Measurements from ENCODE around the gene GPR89B. TPM values are rescaled to one million over a fixed set of nuclear protein-coding genes. Genes with fewer than 3 reads are reported as not detected.

Gene GPR89B
- polyA plus RNA-seq, 3 donors, result 2.5 to 7.7 (median 7.7) TPM

Small RNA genes within 50 kb of the gene (small RNA-seq; reads per million reads assigned to genes)
- gene RNU1-129P (ENCODE audit: insufficient read length, low read depth) (not detected), gene RNVU1-7 (ENCODE audit: insufficient read length, low read depth) (79.6 reads per million, percentile 95 among the genes with 10 or more reads in this experiment)

Other genes starting within 250 kb of the GPR89B start
- not detected for gene GJA5, start 167.8 kb upstream of the GPR89B start, polyA plus RNA-seq
- gene GJA8, start 25.6 kb upstream of the GPR89B start, polyA plus RNA-seq, result not detected
- gene NBPF11, start 223.9 kb downstream of the GPR89B start, polyA plus RNA-seq, result 10 to 100 TPM in 1 of 3 donors, under 1 TPM in 2; 0.46 to 18.6 (median 0.54) TPM

All from CD14-positive monocyte (primary cell).